Neural cell (in vitro differentiated cells): ENCODE data around the gene ZNRF1. TPM values are rescaled to one million over a fixed set of nuclear protein-coding genes. Genes with fewer than 3 reads are reported as not detected.

Experiments used
- H2AFZ ChIP-seq: fragments of 200-600, 300-800 bp; sonication (generic), shearing (Covaris generic); 2 replicates; pipeline ENCODE4 v1.6.0; 2014; ENCODE audit warnings: low read depth, mild to moderate bottlenecking, antibody characterized with exemption, low read length, moderate library complexity
- H3F3A ChIP-seq: fragments of 200-600 bp; shearing (Covaris generic); 2 replicates; pipeline ENCODE4 v1.6.1; 2016; ENCODE audit warnings: mild to moderate bottlenecking, moderate library complexity, mixed read lengths, antibody characterized with exemption, low read length; ENCODE audit not compliant: insufficient read depth, poor library complexity, severe bottlenecking
- H3K27ac ChIP-seq: fragments of 200-600, 300-800 bp; sonication (generic), shearing (Covaris generic); 2 replicates; pipeline ENCODE4 v1.5.1; 2014; ENCODE audit warnings: mild to moderate bottlenecking, low read length, moderate library complexity
- H3K27me3 ChIP-seq: fragments of 300-800, 200-600 bp; sonication (generic), shearing (Covaris generic); 2 replicates; pipeline ENCODE4 v1.6.0; 2014; ENCODE audit warnings: mild to moderate bottlenecking, low read depth, low read length, moderate library complexity; ENCODE audit not compliant: insufficient read depth
- H3K36me3 ChIP-seq: fragments of 300-800, 200-600 bp; sonication (generic), shearing (Covaris generic); 2 replicates; pipeline ENCODE4 v1.5.1; 2014; ENCODE audit warnings: mild to moderate bottlenecking, antibody characterized with exemption, low read length, moderate library complexity; ENCODE audit not compliant: insufficient read depth
- H3K4me2 ChIP-seq: fragments of 300-800, 200-600 bp; sonication (generic), shearing (Covaris generic); 2 replicates; pipeline ENCODE4 v1.6.0; 2014; ENCODE audit warnings: mild to moderate bottlenecking, low read length
- H3K4me3 ChIP-seq: fragments of 300-800, 200-600 bp; sonication (generic), shearing (Covaris generic); 2 replicates; pipeline ENCODE4 v1.5.1; 2014; ENCODE audit warnings: mild to moderate bottlenecking, low read length, moderate library complexity
- H3K79me2 ChIP-seq: fragments of 200-600 bp; shearing (Covaris generic); replicated peaks from 2 replicates; pipeline ENCODE4 v1.6.0; 2014; ENCODE audit warnings: mild to moderate bottlenecking, low read length, moderate library complexity; ENCODE audit not compliant: insufficient read depth
- H3K9ac ChIP-seq: fragments of 300-800, 200-600 bp; sonication (generic), shearing (Covaris generic); 2 replicates; pipeline ENCODE4 v1.6.1; 2016; ENCODE audit warnings: mild to moderate bottlenecking, low read length, mixed read lengths
- H3K9me2 ChIP-seq: fragments of 200-600 bp; shearing (Covaris generic); 2 replicates; pipeline ENCODE4 v1.6.1; 2016; ENCODE audit warnings: mild to moderate bottlenecking, low read length, mixed read lengths; ENCODE audit not compliant: insufficient read depth
- H3K9me3 ChIP-seq: fragments of 200-600, 300-800 bp; sonication (generic), shearing (Covaris generic); 2 replicates; pipeline ENCODE4 v1.6.1; 2016; ENCODE audit warnings: mild to moderate bottlenecking, mixed run types, low read length, moderate library complexity, mixed read lengths
- H4K20me1 ChIP-seq: fragments of 200-600 bp; shearing (Covaris generic); 2 replicates; pipeline ENCODE4 v1.6.1; 2016; ENCODE audit warnings: mild to moderate bottlenecking, mixed run types; ENCODE audit not compliant: insufficient read depth
- EP300 ChIP-seq: fragments of 450-650 bp; conservative IDR thresholded peaks from 2 replicates; pipeline ENCODE4 v1.6.1; 2014; ENCODE audit warnings: antibody characterized with exemption, mild to moderate bottlenecking, moderate library complexity; ENCODE audit not compliant: poor library complexity, severe bottlenecking
- EZH2 ChIP-seq: fragments of 200-600, 300-800 bp; shearing (Covaris generic), sonication (generic); IDR thresholded peaks from 2 replicates; pipeline ENCODE4 v1.6.1; 2014; ENCODE audit warnings: antibody characterized with exemption, low read length, borderline replicate concordance, mild to moderate bottlenecking; ENCODE audit not compliant: insufficient read depth, poor library complexity, severe bottlenecking
- MXI1 ChIP-seq: fragments of 450-650 bp; conservative IDR thresholded peaks from 2 replicates; pipeline ENCODE4 v1.6.1; 2014; ENCODE audit warnings: antibody characterized with exemption, mild to moderate bottlenecking; ENCODE audit not compliant: poor library complexity, severe bottlenecking
- POLR2AphosphoS5 ChIP-seq: IDR thresholded peaks from 2 replicates; pipeline ENCODE4 v1.6.1; 2012
- RAD21 ChIP-seq: fragments of 450-650 bp; conservative IDR thresholded peaks from 2 replicates; pipeline ENCODE4 v1.6.1; 2014; ENCODE audit warnings: antibody characterized with exemption, mild to moderate bottlenecking, moderate library complexity
- SMC3 ChIP-seq: fragments of 450-650 bp; conservative IDR thresholded peaks from 2 replicates; pipeline ENCODE4 v1.6.1; 2014; ENCODE audit warnings: antibody characterized with exemption, mild to moderate bottlenecking, moderate library complexity; ENCODE audit not compliant: poor library complexity
- TAF1 ChIP-seq: IDR thresholded peaks from 2 replicates; pipeline ENCODE4 v1.6.1; 2012; ENCODE audit warnings: low read depth
- polyA plus RNA-seq: library from polyadenylated mRNA; depleted of rRNA; stranded (reverse); fragments of >200 nt; gene quantifications from 2 replicates; pipeline ENCODE4 v1.2.3, GENCODE V29; 2014
- TF ChIP-seq, protein P1 (sequence below): IDR thresholded peaks from 2 replicates; pipeline ENCODE4 v1.6.1; 2012; ENCODE audit warnings: borderline replicate concordance
- TF ChIP-seq, protein P2 (sequence below): fragments of 450-650 bp; IDR thresholded peaks from 2 replicates; pipeline ENCODE4 v1.5.1; 2014; ENCODE audit warnings: antibody characterized with exemption, mild to moderate bottlenecking, moderate library complexity; ENCODE audit not compliant: poor library complexity, severe bottlenecking

The ZNRF1 gene
- polyA plus RNA-seq, 1 donor from 2014 or later = 31.6 TPM

DNA sequence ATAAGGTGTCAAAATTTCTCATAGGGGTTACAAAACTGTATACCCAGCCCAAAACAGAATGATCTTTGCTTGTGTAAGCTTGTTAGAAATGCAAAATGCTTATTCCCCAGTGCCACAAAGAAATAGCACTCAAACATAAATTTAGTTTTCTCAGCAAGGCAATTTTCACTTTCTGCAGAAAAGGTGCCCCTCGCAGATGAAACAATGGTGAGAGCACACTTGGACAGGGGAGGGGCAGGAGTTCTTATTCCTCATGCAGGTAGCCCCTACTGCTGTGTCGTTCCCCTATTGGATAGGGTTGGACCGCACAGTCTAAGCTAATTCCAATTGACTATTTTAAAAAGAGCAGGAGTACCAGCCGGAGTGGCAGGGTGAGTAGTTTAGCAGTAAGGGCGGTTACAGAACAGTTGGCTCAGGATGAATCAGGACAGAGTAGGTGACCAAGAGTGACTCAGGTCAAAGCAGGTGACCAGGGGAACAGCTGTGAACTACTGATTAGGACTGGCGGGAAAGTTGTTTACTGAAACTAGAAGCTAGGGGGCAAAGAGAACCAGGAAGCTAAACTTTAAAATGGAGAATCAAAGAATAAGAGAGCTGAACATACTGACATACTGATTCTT is 123.2 kb downstream of the ZNRF1 start:
- Histone ChIP-seq H3K4me2 (no peak overlapping the region), H3K4me3 (no peak overlapping the region), H3K27ac (no peak overlapping the region), H4K20me1 (no peaks in the 10 kb centered on the region), H3K9ac (no peak overlapping the region), H3K9me3 (peaks cover 3% of the 10 kb centered on the region), H3K9me2 (no peaks in the 10 kb centered on the region), H3K36me3 (no peaks in the 10 kb centered on the region), H3K27me3 (no peaks in the 10 kb centered on the region), H2AFZ (no peak overlapping the region), H3K79me2 (no peaks in the 10 kb centered on the region), H3F3A (no peaks in the 10 kb centered on the region)
- TF ChIP-seq, protein P1, sequence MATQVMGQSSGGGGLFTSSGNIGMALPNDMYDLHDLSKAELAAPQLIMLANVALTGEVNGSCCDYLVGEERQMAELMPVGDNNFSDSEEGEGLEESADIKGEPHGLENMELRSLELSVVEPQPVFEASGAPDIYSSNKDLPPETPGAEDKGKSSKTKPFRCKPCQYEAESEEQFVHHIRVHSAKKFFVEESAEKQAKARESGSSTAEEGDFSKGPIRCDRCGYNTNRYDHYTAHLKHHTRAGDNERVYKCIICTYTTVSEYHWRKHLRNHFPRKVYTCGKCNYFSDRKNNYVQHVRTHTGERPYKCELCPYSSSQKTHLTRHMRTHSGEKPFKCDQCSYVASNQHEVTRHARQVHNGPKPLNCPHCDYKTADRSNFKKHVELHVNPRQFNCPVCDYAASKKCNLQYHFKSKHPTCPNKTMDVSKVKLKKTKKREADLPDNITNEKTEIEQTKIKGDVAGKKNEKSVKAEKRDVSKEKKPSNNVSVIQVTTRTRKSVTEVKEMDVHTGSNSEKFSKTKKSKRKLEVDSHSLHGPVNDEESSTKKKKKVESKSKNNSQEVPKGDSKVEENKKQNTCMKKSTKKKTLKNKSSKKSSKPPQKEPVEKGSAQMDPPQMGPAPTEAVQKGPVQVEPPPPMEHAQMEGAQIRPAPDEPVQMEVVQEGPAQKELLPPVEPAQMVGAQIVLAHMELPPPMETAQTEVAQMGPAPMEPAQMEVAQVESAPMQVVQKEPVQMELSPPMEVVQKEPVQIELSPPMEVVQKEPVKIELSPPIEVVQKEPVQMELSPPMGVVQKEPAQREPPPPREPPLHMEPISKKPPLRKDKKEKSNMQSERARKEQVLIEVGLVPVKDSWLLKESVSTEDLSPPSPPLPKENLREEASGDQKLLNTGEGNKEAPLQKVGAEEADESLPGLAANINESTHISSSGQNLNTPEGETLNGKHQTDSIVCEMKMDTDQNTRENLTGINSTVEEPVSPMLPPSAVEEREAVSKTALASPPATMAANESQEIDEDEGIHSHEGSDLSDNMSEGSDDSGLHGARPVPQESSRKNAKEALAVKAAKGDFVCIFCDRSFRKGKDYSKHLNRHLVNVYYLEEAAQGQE = no peak
- no peak for TF ChIP-seq POLR2AphosphoS5
- TF ChIP-seq MXI1 = no peak
- no peak for TF ChIP-seq SMC3
- TF ChIP-seq EP300 = no peak
- TF ChIP-seq EZH2 = no peak
- TF ChIP-seq TAF1 = no peak
- no peak for TF ChIP-seq RAD21
- TF ChIP-seq, protein P2, sequence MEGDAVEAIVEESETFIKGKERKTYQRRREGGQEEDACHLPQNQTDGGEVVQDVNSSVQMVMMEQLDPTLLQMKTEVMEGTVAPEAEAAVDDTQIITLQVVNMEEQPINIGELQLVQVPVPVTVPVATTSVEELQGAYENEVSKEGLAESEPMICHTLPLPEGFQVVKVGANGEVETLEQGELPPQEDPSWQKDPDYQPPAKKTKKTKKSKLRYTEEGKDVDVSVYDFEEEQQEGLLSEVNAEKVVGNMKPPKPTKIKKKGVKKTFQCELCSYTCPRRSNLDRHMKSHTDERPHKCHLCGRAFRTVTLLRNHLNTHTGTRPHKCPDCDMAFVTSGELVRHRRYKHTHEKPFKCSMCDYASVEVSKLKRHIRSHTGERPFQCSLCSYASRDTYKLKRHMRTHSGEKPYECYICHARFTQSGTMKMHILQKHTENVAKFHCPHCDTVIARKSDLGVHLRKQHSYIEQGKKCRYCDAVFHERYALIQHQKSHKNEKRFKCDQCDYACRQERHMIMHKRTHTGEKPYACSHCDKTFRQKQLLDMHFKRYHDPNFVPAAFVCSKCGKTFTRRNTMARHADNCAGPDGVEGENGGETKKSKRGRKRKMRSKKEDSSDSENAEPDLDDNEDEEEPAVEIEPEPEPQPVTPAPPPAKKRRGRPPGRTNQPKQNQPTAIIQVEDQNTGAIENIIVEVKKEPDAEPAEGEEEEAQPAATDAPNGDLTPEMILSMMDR = no peak

DNA sequence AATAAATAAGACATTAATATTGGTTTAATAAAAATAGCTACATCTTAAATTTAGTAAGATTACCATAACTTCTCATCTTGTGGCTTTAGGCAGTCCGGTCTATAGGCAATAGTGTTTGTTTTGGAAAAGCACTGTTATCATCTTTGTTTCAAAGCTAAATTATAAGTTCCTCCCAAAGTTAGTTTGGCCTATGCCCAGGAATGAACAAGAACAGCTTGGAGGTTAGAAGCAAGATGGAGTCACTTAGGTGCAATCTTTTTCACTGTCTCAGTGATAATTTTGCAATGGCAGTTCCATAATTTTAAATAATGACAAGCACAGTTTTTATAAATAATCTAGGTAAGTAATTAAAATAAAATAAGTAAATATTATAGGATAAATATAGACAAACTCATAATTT is 123.8 kb downstream of the ZNRF1 start:
- Histone ChIP-seq H3K9ac (no peak overlapping the region), H2AFZ (no peak overlapping the region), H3K9me2 (no peaks in the 10 kb centered on the region), H3K36me3 (no peaks in the 10 kb centered on the region), H4K20me1 (no peaks in the 10 kb centered on the region), H3K27me3 (no peaks in the 10 kb centered on the region), H3K27ac (no peak overlapping the region), H3K4me3 (no peak overlapping the region), H3K9me3 (peaks cover 5% of the 10 kb centered on the region), H3K4me2 (no peak overlapping the region), H3F3A (no peaks in the 10 kb centered on the region), H3K79me2 (no peaks in the 10 kb centered on the region)
- TF ChIP-seq TAF1 = no peak
